Fibroblast of skin of right biceps (primary cell): ENCODE results near the gene TFDP1.

Source experiments
- DNase-seq: peaks from one replicate; pipeline ENCODE4 v3.0.0-alpha.2; 2013

Gene TFDP1, protein sequence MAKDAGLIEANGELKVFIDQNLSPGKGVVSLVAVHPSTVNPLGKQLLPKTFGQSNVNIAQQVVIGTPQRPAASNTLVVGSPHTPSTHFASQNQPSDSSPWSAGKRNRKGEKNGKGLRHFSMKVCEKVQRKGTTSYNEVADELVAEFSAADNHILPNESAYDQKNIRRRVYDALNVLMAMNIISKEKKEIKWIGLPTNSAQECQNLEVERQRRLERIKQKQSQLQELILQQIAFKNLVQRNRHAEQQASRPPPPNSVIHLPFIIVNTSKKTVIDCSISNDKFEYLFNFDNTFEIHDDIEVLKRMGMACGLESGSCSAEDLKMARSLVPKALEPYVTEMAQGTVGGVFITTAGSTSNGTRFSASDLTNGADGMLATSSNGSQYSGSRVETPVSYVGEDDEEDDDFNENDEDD

DNA sequence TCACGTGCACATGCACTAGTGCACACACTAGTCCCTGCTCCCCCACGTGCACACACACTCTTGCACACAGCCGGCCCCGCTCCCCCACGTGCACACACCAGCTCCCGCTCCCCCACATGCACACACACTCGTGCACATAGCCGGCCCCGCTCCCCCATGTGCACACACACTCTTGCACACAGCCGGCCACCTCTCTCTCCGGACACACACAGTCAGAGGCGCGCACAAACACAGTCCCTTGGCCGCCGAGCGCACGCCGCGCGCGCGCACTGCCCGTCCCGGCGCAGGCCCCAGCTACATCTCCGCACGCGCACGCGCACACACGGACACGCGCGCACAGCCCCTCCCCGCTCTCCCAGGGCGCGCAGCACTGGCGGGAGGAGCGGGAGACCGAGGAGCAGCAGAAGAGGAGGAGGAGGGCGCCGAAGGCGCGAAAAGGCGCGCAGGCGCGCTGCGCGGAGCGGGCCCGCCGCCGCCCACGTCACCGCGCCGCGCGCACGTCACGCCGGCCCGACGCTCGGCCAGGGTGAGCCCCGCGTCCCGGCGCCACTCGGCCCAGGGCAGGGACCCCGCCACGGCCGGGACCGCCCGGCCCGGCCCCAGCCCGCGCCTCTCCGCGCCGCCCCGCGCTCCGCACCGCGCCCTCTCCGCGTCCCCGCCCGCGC is at the start of gene TFDP1:
TFDP1 (plus strand) TSS at position 549 of the 665 bp plus-strand sequence. CDS start 1,085 bp downstream, outside the sequence.
- DNase-seq = peak; percentile 90

DNA sequence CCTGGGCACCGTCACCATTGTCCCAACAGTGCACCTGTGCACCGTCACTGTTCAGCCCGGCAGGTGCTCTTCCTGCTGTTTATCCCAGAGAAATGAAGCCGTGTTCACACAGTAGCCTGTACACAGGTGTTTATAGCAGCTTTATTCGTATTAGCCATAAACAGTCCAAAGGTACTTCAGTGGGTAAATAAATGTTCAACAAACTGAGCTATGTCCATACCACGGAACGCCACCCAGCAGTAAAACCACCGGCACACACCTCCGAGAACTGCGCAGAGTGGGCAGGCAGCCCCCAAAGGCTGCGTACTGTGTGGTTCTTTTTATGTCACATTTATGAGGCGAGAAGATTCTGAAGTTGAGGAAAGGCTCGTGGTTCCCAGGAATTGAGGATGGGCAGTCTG is 49.2 kb upstream of the TFDP1 start:
- no peak for DNase-seq

DNA sequence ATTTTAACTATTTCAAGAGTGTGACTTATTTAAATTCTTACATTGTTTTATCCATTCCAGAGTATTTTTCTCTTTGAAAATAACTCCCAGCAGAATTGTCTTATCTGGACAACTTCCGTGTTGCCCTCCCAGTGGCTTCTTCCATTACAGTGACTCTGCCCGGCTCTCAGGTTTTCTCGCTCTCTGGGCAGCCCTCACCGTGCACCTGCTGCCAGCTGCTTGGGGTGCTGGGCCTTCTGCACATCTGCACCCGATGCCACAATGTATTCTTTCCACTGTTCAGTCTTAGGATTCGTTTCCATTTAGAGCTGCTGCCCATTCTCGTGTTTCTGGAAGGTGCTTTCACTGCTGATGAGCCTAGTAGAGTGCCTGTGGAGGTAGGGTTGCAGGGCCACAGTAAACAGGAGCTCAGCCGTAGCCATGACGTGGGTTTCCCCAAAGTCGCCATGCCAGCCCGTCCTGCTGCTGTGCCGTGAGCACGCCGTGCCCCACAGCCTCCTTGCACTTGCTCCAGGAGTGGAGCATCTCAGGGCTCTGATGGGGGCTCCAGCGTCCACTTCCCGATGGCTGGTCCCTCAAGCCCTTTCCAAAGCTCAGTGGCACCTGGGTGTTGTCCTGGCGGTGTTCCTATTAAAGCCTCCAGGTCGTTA is 48.0 kb upstream of the TFDP1 start:
- no peak for DNase-seq

DNA sequence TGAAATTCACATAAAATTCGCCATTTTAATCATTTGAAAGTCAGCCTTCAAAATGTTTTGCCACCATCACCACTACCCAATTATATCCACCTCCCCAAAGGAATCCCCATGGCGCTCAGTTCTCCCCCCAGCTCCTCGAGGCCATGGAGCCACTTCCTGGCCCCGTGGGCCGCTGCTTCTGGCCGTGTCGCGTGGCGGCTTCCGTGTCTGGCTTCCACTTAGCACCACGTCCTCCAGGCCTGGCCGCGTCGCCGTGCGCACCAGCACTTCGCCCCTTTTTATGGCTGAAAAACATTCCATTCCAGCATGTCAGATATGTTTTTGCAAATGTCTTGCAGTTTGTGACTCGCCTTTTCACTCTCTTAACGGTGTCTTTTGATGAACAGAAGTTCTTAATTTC is 47.3 kb upstream of the TFDP1 start:
- DNase-seq = no peak

DNA sequence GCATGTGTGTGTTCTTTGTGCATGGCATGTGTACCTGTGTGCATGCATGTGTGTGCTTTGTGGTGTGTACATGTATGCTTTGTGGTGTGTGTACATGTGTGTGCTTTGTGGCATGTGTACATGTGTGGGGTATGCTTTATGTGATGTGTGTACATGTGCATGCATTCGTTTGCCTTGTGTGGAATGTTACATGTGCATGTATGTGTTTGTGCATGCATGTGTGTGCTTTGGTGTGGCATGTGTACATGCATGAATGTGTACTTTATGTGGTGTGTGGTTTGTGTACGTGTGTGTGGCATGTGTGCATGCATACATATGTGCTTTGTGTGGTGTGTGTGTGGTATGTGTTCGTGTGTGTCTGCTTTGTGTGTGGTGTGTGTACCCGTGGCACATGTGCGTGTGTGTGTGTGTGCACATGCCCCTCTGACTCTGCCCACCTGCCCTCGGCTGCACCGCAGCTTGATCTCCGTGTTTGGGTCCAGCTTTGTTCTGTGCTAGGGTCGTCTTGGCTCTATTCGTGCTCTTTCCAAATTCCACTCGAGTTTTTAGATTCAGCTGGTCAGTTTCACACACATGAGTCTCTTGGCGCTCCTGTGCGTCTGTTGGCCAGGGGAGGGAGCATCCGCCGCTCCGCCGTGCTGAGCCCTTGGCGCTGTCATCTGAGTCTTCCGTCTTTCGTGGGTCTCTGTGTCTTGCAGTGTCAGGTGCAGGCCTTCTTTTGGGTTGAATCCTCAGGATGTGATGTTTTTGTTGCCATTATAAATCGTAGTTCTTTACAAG is 46.5 kb upstream of the TFDP1 start:
- no peak for DNase-seq

DNA sequence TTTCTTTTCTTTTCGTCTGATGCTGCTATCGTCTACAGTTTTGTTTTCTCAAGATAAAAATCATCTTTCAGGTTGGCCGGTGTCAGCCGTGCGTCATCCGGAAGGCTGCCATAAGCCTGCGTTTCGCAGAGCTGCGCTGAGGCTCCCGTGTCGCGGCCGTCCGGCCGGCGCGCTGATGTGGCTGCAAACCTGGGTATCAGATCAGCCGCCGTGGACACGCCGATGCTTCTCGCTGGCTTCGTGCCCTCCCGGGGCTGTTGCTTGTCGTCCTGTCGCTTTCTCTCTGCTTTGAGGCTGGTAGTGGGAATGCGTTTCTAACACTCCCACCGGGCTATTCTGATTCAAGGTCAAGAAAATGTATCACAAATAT is 45.9 kb upstream of the TFDP1 start:
- no peak for DNase-seq

DNA sequence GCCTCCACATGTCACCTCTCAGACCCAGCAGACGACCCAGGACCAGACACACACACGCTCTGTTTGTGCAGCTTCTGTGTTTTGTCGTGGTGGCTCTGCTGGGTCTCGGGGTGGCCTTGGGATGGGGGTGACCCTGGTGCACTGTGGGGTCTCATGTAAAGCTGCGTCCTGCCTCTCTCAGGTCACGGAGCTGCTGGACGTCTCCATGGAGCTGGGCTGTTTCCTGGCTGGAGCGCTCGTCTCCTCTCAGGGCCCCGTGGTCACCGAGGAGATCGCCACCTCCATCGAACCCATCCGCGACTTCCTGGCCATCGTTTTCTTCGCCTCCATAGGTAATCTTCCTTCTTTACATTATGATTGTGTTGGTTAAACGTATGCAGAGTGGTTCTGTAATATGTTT is 45.4 kb upstream of the TFDP1 start:
- no peak for DNase-seq

DNA sequence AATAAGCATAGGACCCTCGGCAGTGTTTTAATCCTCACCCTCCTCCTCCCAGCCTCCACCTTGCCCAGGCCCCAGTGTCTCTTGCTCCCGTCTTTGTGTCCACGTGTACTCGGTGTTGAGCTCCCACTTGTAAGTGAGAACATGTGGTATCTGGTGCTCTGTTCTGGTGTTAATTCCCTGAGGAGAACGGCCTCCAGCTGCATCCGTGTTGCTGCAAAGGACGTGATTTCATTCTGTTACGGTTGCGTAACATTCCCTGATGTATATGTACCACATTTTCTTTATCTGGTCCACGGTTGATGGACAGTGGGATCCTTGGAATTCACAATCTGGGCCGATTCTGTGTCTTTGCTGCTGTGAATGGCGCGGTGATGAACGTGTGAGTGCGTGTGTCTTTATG is 44.7 kb upstream of the TFDP1 start:
- peak; percentile 37 for DNase-seq

DNA sequence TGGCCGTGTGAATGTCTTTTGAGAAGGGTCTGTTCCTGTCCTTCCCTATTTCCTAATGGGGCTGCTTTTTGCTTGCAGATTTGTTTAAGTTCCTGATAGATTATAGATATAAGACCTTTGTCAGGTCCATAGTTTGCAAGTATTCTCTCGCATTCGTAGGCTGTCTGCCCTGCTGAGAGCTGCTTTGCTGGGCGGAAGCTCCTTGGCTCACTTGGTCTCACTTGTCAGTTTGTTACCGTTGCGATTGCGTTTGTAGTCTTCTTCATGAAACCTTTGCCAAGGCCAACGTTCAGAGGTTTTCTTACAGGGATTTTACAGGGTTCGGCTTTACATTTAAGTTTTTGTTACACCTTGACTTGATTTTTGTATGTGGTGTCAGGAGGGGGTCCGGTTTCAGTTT is 44.0 kb upstream of the TFDP1 start:
- DNase-seq = no peak

DNA sequence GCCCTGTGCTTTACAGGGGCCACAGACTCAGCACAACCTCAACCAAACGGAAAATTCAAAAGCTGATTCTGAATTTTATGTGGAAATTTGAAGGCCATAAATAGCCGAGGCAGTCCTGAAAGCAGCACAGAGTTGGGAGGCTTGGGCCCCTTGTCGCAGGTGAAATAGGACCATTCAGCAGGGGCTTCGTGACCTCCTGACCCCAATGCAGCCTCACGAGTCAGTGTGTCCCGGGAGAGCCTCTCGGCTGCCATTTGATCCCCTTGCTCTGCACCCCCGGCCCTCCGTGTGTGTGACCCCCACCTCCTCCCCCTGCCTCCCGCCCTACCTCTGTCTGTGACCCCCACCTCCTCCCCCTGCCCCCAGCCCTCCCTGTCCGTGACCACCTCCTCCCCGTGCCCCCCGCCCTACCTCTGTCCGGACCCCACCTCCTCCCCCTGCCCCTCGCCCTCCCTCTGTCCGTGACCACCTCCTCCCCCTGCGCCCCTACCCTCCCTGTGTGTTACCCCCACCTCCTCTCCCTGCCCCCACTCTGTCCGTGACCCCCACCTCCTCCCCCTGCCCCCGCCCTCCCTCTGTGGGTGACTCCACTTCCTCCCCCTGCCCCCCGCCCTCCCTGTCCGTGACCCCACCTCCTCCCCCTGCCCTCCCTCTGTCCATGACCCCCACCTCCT is 41.7 kb upstream of the TFDP1 start:
- DNase-seq = no peak

DNA sequence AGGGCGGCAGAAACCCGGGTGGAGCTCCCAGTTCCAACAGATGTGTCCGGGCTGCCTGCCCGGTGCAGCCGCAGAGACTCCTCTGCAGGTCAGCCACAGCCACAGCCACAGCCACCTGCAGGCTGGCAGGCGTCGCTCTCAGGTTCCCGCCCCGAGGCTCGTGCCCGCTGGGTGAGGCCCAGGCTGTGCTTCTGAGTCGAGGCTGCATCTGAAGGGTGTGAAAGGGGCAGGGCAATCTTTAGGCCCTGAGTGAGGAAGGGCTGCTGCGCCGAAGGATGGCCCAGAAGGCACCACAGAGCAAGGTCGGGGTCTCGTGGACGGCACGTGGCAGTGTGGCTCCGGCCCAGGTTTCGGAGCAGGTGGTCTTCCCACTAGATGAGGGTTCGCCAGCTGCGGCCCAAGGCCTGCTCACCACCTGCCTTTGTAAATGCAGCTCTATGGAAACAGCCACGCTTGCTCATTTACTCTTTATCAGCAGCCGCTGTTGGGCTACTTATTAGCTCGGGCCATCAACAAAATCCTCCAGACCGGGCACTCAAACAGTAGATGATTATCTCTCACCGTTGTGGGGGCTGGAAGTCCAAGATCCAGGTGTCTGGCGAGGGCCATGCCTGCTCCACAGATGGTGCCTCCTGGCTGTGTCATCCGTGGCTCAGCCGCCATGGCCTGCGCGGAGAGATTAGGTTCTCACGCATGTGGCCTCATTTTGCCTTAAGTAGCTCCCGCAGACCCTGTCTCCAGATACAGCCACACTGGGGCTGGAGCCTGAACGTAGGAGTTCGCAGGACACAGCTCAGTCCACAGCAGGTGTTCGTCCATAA is 40.3 kb upstream of the TFDP1 start:
- DNase-seq = no peak

DNA sequence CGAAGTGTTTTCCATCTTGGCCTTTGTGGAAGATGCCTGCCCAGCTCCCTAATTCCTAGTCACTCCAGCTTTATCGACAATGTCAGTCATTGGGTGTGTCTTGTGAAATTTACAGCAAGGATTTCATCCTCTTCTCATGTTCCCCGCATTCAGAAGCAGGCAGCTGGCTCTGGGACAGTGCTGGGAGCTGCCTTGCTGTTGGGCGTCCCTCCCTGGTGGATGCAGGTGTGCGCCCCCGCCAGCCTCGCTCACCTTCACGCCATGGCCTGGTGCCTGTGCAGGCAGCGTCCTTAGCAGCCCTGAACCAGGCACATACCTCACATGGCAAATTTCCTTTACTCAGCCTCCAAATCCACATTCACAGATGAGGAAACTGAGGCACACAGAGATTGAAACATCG is 39.7 kb upstream of the TFDP1 start:
- DNase-seq = no peak

DNA sequence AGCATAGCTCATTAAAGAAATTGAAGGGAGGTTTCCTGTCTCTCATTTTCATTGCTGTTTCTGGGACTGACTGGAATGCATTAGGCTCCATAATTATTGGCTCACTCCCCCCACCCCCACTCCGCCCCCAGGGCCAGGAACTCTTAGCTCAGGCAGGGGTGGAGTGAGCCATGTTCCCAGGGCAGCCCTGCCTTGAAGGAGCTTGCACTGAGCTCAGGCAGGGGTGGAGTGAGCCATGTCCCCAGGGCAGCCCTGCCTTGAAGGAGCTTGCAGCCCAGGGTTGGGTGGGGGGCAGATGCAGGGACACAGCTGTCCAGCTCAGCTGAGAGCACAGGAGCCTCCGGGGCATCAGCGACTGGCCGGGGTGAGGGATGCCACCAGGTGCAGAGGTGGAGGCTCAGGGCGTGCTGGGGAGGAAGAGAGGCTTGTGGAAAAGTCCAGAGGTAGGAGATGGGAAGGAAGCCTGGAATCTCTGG is 39.1 kb upstream of the TFDP1 start:
- DNase-seq = peak; percentile 63

DNA sequence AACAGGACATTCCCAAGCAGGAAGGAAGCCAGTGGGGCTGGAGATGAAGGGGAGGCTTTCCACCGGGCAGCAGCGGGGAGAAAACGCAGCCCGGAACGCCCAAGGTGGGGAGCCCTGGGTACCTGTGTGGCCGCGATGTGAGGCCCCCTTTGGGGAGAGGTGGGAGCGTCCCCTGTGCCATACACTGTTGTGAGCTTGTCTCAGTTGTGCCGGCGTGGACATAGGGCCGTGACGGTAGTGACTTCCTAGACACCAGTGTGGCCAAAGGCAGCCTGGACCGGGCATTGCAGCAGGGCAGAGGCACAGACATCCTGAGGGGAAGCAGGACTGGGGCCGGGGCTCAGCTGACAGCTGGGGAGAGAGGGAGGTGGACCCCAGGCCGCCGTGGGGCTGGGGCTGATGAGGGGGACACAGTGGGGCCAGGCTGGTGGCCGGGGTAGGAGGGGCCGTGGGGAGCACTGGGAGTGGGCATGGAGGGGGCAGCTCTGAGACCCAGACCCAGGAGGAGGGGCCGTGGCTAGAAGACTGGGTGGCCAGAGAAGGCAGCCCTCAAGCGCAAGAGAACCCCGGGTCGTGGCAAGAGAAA is 38.5 kb upstream of the TFDP1 start:
- DNase-seq = no peak

DNA sequence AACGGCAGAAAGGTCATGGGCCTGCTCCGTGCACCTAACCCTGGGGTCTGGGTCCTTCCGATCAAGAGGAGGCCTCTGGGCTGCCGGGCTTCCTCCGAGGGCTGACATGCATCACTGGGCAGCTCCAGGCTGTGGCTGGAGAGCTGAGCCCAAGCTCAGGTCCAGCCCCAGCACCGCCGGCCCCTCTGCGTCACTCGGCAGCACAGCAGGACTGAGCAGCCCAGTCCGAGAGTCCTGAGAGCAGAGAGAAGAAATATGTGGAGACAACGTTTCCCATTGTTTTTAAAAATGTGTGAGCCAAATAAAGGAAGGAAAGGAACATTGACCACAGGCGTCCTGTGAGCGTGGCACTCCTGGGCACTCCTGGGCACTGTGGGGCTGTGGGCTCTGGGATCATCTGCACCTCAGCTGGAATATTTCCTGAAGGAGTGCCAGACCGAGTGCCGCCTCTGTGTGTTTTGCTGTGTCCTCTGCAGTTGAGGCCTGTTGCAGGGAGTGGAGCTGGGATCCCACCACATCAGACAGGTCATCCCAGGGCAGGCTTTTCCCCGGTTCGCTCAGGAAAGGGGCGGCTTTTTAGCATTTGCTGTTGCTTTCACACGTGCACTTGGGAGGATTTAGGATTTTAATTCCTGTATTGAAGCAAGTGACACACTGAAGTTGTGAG is 37.8 kb upstream of the TFDP1 start:
- no peak for DNase-seq

DNA sequence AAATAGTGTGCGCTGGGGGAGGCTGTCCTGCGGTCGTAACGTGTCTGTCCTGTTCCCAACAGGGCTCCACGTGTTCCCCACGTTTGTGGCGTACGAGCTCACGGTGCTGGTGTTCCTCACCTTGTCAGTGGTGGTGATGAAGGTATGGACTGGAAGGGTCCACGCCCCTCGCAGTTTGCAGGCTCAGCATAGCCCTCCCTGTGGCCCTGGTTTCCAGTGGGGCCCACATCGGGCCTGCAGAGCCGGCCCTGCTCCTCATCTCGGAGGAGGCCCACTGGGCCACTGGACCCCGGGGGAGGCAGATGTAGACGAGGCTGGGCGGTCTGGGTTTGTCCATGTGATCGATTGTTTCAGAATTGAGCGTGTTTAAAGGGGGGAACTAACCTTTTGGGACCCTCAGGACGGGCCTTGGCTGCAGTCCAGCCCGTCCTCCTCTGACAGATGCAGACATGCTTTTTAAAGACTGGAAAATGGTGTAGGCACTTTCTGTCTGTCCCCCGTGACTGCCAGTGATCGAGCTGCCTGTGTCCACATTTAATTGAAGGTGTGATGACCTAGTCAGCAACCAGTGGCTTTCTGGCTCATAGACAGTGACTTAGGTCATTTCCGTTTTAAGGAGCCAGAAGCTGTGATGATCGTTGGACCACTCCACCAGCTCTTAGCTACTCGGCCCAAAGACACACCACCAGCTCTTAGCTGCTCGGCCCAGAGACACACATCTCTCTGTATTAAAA is 37.1 kb upstream of the TFDP1 start:
- no peak for DNase-seq

DNA sequence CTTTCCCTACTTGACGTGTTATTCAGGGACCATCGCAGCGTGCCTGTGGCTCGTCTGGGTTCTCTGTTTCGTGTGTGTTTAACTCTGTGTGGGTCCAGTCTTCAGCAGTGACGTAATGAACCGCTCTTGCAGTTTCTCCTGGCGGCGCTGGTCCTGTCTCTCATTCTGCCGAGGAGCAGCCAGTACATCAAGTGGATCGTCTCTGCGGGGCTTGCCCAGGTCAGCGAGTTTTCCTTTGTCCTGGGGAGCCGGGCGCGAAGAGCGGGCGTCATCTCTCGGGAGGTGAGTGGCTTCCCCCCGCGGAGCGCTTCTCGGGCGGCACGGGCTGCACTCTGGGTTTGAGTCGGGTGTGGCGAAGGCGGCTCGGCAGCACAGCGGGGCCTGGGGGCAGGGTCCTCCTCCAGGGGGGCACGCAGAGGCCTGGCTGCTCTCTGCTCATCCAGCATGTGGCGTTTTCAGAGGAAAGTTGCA is 36.3 kb upstream of the TFDP1 start:
- no peak for DNase-seq

DNA sequence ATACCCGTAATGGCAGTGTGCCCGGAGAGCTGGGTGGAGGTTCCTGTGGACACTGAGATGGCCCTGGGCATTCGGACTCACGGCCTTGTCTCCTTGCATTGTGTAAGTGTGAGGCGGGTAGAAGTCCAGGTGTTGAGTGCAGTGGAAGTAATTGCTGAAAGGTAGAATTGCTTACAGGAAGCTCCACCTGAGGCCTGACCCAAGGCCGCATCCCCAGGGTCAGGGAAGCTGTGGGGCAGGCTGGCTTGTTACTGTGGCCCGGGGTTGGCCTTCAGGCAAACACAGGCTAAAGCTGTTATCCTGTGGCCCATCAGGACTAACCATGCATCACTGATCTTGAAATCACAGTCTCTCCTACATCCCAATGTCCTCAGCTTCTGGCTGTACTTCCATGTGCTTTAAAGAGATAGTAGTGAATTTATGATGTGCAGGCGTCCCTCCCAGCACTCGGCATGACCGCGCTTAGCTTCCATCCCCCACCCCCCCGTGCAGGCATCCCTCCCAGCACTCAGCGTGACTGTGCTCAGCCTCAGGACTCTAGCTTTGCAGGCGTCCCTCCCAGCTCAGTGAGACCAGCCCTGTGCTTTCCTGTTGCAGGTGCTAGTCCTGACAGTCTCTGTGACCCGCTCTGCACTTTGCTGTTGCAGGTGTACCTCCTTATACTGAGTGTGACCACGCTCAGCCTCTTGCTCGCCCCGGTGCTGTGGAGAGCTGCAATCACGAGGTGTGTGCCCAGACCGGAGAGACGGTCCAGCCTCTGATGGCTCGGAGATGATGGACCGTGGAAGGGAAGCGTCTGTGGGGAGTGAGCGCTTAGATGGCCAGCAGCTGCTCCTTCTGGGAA is 35.6 kb upstream of the TFDP1 start:
- DNase-seq = no peak

DNA sequence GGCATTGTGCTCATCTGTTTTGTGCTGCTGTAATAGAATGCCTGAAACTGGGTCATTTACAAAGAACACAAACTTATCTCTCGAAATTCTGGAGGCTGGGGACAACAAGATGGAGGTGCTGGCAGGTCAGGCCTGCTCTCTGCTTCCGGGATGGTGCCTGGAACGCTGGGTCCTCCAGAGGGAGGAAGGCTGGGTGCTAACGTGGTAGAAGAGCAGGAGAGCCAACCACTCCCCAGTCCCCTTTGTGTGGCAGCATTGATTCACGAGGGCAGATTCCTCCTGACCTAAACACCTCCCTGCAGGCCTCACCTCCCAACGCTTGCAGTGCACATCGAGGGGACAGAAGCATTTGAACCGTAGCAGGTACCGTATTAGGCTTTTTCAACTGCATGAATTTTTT is 34.1 kb upstream of the TFDP1 start:
- DNase-seq = no peak
